Right lobe of liver (tissue), 6 donors: ENCODE results near the gene SPACA4. TPM values are rescaled to one million over a fixed set of nuclear protein-coding genes. Genes with fewer than 3 reads are reported as not detected.

Source experiments
- ATAC-seq, 4 donors: fragments of 200-7000 bp; cut with Tn5 transposase; one replicate each; pipeline ENCODE4 v1.9.1; 2020; ENCODE audit warnings: mild to moderate bottlenecking in 4 of 4, moderate library complexity in 4 of 4
- DNase-seq, 3 donors: peaks; one replicate each; pipeline ENCODE4 v3.0.0-alpha.2; 2020
- H3K27ac ChIP-seq, 3 donors: fragments of 200-600 bp; one replicate each; pipeline ENCODE4 v1.8.0; 2022
- H3K27me3 ChIP-seq, 2 donors: fragments of 200-600 bp; one replicate each; pipeline ENCODE4 v1.8.0; 2022
- H3K36me3 ChIP-seq, 4 donors: fragments of 200-600 bp; sonication (generic) in 1 of 4; one replicate each; pipeline versions ENCODE4 v1.5.1 to v1.8.0; 2017 to 2022; ENCODE audit warnings: control low read depth in 1 of 4
- H3K4me1 ChIP-seq, 4 donors: fragments of 200-600 bp; sonication (generic) in 1 of 4; one replicate each; pipeline versions ENCODE4 v1.5.1 to v1.8.0; 2017 to 2022; ENCODE audit warnings: control low read depth in 1 of 4
- H3K4me3 ChIP-seq, 3 donors: fragments of 200-600 bp; one replicate each; pipeline ENCODE4 v1.8.0; 2022
- H3K9me3 ChIP-seq, 4 donors: fragments of 200-600 bp; sonication (generic) in 1 of 4; one replicate each; pipeline versions ENCODE4 v1.5.1 to v1.8.0; 2017 to 2022; ENCODE audit warnings: control low read depth in 1 of 4
- CTCF ChIP-seq, 4 donors: fragments of 200-600 bp in 3 of 4; fragments of 450-650 bp in 1 of 4; IDR thresholded peaks; one replicate each; pipeline versions ENCODE4 v1.5.1 to v1.8.0; 2016 to 2022; ENCODE audit warnings: antibody characterized with exemption in 4 of 4, mild to moderate bottlenecking in 2 of 4
- POLR2A ChIP-seq: fragments of 450-650 bp; IDR thresholded peaks from one replicate; pipeline ENCODE4 v1.6.1; 2017; ENCODE audit warnings: antibody characterized with exemption, mild to moderate bottlenecking
- WGBS: methylation state at CpG from one replicate; pipeline ENCODE4 v1.1.6; 2018; ENCODE audit warnings: low coverage, low lambda C conversion rate; ENCODE audit not compliant: insufficient coverage; ENCODE audit errors: missing lambda C conversion rate; 5-methylcytosine and 5-hydroxymethylcytosine counted together
- intact Hi-C, 2 donors: fragments of 100-400 bp; cut with DNase I; formaldehyde crosslinking; loops; one replicate each; pipeline versions ENCODE4 v1.11.2 to v1.14.1; 2022
- total RNA-seq, 6 experiments: library from RNA; depleted of rRNA in 2 of 6; stranded (reverse); fragments of >200 nt in 2 of 6; fragmentation: NEBNext Ultra II Directional in 3 of 6; extraction: Animal tissue kit (Norgen Biotek cat#: 25700) in 3 of 6; gene quantifications; one replicate each; pipeline versions ENCODE4 v1.1.0 to v1.2.4, GENCODE V29; 2016 to 2023
- donor health status: DM: no; HTN: yes; CAD: no.
- donor health status: DM: no; HTN: no; CAD: no.
- donor health status: DM: no; HTN: no; CAD: no.
- donor health status: DM: no; HTN: yes; CAD: no.
- donor health status: DM: no; HTN: yes; CAD: no.

SPACA4 gene
- total RNA-seq, 6 experiments from 2014 or later = not detected

- Histone ChIP-seq H3K9me3 (no peaks in the 10 kb centered on the region), H3K36me3 (no peaks in the 10 kb centered on the region), H3K27me3 (no peaks in the 10 kb centered on the region), H3K27ac (no peak overlapping the region), H3K4me1 (peaks cover 0 to 2% (median 0%) of the 10 kb centered on the region in 4 donors), H3K4me3 (no peak overlapping the region)
- intact Hi-C loops = no loop called here
- ATAC-seq (no peak), DNase-seq (no peak)
- 12% methylated on average over 10 of the region's 10 CpGs for WGBS
- TF ChIP-seq POLR2A (no peak), CTCF (IDR thresholded peaks at IDR 0.05) (no peak)
Observed at GRCh38 chr19:48646722-48647216, 40.2 kb downstream of the SPACA4 start.

- intact Hi-C loops = no loop called here
- no peak for ATAC-seq
Observed at GRCh38 chr19:48648134-48648533, 41.6 kb downstream of the SPACA4 start.

GRCh38 chr19:48650974-48651682 lies 44.6 kb downstream of the SPACA4 start:
- WGBS = 83% methylated on average over 7 of the region's 12 CpGs
- intact Hi-C loops = no loop called here
- H3K4me1 ChIP-seq = no peaks in the 10 kb centered on the region

More at GRCh38 chr19:48648134-48648533, 41.6 kb downstream of the SPACA4 start:
- no peak for DNase-seq
- H3K4me3 ChIP-seq = no peak overlapping the region
- no peaks in the 10 kb centered on the region for H3K9me3 ChIP-seq
- no peaks in the 10 kb centered on the region for H3K27me3 ChIP-seq
- H3K36me3 ChIP-seq = no peaks in the 10 kb centered on the region
- H3K4me1 ChIP-seq = peaks cover 0 to 2% (median 0%) of the 10 kb centered on the region in 4 donors
- TF ChIP-seq POLR2A (no peak), CTCF (IDR thresholded peaks at IDR 0.05) (no peak)
- no peak overlapping the region for H3K27ac ChIP-seq
- WGBS = 46% methylated on average over 2 of the region's 2 CpGs

GRCh38 chr19:48651683-48652048 lies 45.1 kb downstream of the SPACA4 start:
- H3K4me3 ChIP-seq = no peak overlapping the region
- no peak overlapping the region for H3K27ac ChIP-seq
- DNase-seq (no peak), ATAC-seq (no peak)
- H3K36me3 ChIP-seq = no peaks in the 10 kb centered on the region
- intact Hi-C loops = no loop called here
- no peaks in the 10 kb centered on the region for H3K9me3 ChIP-seq
- no peak for TF ChIP-seq CTCF (IDR thresholded peaks at IDR 0.05)
- TF ChIP-seq POLR2A = no peak
- no peaks in the 10 kb centered on the region for H3K27me3 ChIP-seq
- H3K4me1 ChIP-seq = no peaks in the 10 kb centered on the region
- 76% methylated on average over 2 of the region's 5 CpGs for WGBS

More at GRCh38 chr19:48650974-48651682, 44.6 kb downstream of the SPACA4 start:
- TF ChIP-seq CTCF (IDR thresholded peaks at IDR 0.05) = no peak
- TF ChIP-seq POLR2A = no peak
- no peak overlapping the region for H3K4me3 ChIP-seq
- H3K27ac ChIP-seq = no peak overlapping the region
- DNase-seq (no peak), ATAC-seq (no peak)
- H3K9me3 ChIP-seq = no peaks in the 10 kb centered on the region
- no peaks in the 10 kb centered on the region for H3K36me3 ChIP-seq
- H3K27me3 ChIP-seq = no peaks in the 10 kb centered on the region
